NCI-H2227 (cell line): ENCODE results near the gene MXRA7.
"Not testable (repeated sequence)": the region's sequence is repeated elsewhere in the genome, so short reads cannot be mapped to it uniquely, and the experiment has no call there.

Source experiments
- DNase-seq: peaks from one replicate; lab custom pipeline; 2025; ENCODE audit not compliant: unreplicated experiment; lab: John Stamatoyannopoulos, UW

MXRA7 gene

DNA sequence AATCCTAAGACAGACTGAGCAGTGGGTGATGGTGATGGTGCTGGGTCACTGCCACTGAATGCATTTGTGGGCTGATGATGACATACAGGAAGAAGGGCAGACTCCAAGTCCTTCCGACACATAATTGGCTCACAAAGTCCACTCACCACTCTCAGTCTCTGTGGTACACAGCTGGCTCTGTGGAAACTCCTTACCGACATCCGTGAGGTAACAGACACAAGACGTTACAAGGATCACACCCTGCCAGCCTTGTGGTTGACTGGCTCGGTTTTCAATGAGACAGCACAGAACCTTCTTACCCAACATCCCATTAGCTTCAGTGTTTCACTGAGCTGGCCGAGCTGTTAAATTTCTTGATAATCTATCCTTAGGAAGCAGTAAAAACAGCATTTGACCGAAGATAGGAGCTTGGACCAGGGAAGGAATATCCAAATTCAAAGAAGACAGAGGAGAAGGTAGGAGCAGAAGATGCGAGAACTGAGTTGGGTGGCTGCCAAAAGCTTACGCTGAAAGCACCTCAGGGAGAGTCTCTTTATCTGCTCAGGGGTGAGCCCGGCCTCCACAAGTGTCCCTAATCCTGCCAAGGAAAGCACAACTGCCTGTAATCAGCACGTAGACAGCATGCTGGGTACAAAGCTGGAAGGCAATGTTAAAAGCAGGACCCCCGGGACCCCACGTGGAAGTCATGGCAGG is 5.5 kb upstream of the MXRA7 start:
- DNase-seq, result no peak

DNA sequence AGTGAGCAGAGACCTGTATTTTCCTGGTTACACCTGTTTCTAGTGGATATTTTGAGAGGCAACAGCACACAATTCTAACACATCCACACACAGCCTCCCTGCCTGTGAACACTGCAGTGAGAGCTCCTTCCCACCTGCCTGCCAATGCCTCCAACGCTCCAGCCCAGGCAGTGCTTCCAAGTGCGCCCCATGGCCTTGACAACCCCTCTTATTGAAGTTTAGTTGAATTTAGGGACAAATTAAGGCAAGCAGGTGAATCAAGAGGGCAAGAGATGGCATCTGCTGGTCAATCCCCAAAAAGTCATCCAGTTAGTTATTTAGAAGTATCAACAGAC is 4.7 kb upstream of the MXRA7 start:
- no peak for DNase-seq

DNA sequence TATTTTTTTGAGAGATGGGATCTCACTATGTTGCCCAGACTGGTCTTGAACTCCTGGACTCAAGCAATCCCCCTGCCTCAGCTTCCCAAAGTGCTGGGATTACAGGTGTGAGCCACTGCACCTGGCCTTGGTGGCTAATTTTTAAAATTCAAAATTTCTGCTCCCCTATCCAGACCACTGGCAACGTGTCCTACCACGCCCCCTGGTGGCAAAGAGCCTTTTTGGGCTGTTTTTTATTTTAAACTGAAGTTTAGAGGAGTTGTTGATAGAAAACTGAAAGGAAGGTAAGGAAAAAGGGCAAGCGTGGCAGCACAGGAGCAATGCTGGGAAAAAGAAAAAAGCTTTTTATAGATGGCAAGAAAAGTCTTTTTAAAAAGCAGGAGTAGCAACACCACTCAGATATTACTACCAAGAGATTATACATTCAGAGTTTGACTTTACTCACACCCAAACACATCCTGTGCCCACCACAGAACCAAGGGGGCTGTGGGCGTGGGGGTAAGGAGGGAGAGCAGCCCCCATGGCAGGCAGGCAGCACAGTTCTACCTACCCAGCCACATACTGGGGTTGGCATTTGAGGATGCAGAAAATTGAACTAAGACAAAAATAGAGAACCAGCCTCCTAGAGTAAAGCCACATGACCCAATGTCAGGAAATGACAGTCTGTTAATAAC is 4.2 kb upstream of the MXRA7 start:
- peak; percentile 70 for DNase-seq

DNA sequence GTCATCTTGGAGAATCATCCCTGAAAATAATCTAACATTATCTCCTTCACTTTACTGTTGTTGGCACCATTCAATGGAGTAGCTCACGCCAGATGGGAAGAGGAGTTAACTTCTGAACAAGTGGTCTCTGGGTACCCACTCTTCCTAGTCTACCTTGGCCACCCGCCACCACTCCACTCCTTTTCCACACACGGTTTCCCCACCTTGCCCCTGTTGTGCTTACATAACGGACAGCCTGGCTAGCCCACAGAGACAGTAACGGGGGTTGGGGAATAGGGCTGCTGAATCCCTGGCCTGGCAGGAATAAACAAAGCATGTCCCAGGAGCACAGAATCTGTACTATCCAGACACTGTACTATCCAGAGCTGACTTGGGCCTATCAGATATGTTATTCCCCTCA is 3.6 kb upstream of the MXRA7 start:
- DNase-seq, result no peak

DNA sequence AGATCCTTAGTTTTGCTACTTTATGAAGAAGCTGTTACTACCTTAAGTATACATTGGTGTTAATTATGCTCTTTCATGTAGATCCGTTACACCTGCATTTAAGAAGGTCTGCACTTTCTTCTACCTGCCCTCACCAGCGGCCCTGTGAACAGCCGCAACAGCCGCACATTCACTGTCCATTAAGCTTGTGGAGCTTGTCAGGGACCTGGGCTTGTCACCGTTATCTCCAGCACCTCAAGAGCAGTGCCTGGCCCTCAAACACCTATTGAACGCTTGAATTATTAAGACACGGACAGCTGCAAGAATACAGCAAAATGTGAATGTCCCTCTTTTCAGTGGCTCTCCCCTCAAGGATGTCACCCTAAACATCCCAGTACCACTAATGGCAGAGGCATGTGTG is 3.0 kb upstream of the MXRA7 start:
- no peak for DNase-seq

DNA sequence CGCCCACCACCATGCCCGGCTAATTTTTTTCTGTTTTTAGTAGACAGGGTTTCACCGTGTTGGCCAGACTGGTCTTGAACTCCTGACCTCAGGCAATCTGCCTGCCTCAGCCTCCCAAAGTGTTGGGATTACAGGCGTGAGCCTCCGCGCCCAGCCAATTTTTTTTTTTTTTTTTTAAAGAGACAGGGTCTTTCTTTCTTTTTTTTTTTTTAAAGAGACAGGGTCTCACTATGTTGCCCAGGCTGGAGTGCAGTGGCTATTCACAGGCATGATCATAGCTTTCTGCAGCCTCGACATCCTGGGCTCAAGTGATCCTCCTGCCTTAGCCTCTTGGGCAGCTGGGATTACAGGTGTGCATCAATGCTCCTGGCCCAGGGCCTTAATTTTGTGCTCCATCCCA is 1.6 kb upstream of the MXRA7 start:
- DNase-seq, result not testable (repeated sequence)

DNA sequence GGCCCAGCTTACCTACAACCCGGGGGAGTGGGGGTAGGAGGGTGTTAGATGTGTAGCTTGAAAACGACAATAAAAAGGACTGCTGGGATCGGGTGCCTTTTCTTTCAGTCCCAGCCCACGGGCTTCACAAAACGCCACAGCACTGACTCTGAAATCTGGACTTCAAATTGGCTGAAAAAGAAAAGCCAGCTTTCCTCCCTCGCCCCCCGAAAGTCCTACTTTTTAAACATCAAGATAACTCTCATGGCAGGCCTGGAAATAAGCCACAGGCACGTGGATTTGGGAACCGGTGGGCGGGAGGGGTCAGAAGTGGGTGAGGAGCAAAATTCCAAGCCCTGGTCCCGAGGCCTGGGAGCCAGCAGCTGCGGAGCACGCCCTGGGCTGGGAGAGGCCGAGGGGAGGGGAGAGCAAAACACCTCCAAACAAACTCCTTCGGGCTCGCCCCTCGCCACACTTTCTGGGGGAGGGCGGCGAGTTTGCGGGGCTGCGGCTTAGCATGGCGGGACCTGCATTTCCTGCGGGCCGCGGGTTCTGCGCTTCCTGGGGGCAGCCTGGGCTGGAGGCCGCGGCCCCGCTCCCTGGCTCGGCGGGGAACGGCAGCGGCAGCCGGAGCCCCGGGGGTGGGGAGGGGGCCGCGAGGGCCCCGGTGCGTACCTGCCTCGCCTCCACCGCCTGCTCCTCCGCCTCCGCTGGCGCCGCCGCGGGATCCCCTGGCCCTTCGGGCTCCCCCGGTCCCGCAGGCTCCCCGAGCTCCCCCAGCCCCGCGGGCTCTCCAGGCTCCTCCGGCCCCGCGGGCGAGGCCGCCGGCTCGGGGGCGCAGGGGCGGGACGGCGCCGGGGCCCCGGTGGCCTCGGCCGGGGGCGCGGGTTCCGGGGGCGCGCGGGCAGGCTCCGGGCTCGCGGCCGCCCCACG is 558 bp downstream of the MXRA7 start:
- DNase-seq, result not testable (repeated sequence)

DNA sequence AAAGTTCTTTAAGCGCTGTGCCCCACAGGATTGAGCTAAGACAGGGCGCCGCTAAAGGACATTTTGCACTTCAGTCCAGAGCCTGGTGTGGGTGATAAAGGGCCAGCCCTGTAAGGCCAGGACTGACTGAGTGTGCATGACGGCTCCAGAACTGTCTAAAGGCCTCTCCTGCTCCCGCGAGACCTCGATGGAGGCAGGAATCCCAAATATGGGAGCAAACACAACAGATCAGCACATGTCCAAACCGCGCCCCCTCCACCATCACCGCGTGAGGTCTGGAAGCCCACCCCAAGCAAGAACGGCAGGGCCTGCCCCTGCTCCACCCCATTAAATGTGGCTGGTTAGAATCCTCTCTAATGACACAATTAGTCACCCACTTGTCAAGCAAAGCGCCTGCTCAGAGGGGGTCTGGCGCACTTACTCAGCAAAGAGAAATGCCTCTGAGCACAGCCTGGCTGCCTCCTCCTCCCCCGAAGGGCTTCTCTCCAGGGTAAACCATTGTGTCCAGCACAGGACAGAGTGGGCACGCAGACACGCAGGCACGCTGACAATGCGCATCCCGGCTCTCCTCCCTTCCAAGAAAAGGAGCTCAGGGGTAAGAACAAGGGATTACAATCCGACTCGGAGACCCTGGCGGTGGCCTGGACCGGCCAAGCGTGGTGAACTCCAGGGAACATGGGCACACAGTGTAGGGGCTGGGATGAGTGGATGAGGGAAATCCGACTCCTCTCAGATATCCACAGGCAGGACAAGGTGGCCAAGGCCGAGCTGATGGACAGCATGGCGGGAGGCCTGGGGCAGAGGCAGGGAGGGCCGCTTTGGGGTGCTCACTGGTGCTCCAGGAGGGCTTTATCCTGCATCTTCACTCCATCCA is 1.5 kb downstream of the MXRA7 start:
- peak; percentile 75 for DNase-seq

DNA sequence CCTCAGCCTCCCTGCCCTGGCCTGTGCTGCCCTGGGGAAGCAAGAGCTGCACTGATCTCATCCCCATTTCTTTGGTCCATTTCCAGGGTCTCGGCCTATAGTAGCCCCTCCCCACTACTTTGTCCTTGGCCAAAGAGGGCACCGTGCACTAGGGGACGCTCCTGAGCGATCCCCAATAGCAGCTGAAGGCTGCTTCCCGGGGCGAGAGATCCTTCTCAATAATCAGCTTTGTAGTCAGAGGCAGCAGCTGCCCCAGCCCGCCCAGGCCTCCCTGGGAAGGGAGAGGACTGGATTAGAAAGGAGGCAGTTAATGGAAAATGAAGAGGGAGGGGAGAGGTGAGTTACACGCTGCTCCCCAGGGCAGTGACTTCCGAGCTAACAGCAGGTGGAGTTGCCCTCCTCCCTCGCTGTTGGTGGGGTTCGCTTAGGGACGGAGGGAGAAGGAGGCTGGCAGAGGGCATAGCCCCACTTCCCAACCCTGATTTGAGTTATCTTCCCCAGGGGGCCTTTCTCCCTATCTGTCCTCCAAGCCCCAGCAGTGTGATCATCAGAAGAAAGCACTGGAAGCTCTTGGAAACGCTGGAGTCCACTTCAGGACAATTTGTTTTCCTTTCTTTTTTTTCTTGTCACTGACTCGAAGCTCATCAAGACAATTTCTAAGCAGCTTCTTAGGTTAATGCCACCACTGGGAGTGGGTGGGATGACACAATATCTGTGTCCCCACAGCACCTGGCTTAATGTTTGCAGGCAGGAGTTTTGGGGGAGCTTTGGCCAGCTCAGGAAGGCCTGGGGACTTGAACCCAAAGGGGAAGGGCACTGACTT is 2.6 kb downstream of the MXRA7 start:
- DNase-seq, result peak; percentile 79

DNA sequence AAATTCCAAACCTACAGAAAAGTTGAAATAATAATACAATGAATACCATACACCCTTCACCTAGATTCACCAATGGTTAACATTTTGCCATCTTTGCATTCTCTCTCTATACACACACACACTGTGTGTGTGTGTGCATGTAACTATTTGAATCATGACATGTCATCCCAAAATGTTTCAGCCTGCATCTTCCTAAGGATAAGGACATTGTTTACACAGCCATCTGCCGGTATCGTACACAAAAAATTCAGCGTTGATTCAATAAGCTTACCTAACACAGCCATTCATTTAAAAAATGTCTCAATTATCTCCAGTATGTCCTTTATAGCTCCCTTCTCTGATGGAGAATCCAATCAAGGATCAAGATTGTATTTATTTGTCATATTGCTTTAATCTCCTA is 3.9 kb downstream of the MXRA7 start:
- no peak for DNase-seq

DNA sequence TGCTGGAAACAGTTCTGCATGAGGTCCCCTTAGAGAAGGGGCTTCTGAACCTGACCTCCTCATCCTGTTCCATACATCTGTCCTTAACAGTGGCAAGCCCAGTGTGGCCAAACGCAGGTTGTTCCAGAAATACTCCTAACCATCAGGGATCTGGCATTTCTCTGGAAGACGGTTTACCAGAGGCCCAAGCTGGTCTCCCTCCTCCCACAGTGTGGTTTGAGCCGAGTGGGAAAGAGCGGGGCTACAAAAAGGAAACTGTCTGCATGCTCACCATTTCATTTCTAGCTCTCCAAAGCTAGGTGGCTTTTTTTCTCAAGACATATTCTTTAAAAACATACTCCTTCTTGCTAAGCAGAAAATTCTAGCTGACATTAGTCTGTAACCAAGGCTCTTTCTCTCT is 6.0 kb downstream of the MXRA7 start:
- no peak for DNase-seq

DNA sequence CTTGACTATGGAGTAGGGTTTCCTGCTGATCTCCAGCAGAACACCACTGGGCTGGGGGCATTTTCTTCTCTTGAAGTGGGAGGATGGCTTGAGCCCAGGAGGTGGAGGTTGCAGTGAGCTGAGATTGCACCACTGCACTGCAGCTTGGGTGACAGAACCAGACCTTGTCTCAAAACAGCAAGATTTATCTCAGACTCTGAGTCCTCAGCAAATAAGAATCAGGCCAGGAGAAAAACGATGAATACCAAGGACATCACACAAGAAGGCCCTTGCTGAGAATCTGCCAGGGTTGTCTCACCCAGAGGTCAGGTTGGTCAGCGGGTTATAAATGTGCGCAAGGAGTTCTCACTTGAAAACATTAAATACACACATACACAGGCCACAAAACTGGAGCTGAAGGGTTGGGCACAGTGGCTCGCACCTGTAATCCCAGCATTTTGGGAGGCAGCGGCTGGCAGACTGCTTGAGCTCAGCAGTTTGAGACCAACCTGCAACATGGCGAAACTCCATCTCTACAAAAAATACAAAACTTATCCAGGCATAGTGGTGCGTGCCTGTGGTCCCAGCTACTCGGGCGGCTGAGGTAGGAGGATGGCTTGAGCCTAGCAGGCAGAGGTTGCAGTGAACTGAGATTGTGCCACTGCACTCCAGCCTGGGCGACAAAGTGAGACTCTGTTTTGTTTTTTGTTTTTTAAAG is 7.7 kb downstream of the MXRA7 start:
- no peak for DNase-seq

DNA sequence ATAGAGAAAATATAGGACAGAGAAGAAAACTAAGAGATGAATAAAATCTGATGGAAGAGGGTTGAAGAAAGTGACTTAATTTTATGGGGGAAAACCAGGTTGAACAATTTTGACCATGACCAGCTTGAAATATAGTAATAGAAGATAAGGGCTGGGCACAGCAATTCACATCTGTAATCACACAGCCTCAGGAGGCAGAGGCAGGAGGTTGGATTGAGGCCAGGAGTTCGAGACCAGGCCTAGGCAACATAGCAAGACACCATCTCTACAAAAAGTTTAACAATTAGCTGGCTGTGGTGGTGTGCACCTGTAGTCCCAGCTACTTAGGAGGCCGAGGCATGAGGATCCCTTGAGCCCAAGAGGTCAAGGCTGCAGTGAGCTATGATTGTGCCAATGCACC is 8.7 kb downstream of the MXRA7 start:
- no peak for DNase-seq

DNA sequence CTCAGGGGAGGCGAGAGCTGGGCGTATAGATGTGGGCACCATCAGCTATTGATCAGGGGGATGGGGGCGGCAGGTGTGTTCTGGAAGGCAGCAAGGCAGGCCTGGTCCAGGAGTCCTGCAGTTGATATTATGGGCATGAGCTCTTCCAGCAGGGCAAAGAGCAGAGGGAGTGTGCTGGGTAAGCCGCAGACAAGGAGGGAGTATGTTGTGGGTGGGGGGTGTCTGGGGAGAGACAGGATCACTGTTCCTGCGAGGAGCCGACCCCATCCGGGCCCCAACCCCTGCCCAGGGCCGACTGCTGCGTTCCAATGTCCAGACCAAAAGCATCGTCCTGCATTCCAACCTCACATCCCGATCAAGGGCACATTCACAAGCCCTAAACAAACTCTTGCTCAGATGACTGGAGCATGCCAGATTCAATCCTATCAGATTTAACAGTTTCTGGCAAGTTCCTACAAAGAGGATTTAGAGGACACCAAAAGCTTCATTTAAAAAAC is 9.2 kb downstream of the MXRA7 start:
- no peak for DNase-seq

DNA sequence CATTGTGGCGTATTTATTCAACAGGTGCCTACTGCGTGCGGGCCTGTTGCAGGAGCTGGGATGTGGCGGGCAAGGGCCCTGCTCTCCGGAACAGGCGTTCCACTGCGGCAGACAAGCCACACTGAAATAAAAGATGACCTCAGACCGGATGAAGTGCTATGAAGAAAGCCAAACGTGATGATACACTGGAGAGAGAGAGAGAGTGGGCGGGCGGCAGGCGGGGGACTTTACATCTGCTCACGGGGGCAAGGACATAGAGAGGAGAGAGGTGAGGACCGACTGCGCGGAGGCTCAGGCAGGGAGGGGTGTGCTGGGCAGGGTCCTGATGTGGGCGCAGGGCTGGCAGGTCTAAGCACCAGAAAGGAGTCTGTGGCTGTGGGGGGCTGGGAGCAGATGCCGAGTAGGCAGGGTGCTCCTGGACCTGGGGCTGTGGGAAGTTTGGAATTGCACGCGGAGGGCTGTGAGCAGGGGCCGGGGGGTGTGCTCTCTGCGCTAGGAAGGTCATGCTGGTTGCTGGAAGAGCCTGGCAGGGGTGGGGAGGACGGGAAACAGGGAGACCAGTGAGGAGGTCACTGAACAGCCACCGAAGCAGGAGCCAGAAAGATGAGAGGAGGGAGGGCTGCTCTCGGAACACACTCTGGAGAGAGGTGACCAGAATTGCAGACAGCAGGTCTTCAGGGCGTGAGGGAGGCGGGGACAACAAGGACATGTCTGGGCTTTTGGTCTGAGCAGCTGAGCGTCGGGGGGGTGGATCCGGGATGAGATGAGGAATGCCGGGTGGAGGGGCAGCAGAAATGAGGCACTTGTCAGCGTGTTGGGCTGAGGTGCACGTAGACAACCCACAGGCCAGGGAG is 9.9 kb downstream of the MXRA7 start:
- DNase-seq, result peak; percentile 78

DNA sequence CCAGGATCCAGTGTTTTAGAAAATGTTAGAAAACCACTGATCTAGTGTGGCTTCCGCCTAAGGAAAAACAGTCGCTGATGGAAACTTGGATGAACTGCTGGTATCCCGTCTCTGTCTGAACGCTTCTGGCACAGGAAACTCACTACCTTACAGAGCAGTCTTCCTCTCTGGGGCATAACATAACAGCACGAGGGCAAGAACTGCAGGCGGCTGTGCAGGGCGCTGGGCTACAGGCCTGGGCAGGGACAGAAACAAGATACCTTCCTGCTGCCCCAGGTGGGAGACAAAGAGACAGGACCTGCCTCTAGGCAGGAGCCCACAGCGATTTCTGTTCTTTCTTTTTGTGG is 10.5 kb downstream of the MXRA7 start:
- no peak for DNase-seq

DNA sequence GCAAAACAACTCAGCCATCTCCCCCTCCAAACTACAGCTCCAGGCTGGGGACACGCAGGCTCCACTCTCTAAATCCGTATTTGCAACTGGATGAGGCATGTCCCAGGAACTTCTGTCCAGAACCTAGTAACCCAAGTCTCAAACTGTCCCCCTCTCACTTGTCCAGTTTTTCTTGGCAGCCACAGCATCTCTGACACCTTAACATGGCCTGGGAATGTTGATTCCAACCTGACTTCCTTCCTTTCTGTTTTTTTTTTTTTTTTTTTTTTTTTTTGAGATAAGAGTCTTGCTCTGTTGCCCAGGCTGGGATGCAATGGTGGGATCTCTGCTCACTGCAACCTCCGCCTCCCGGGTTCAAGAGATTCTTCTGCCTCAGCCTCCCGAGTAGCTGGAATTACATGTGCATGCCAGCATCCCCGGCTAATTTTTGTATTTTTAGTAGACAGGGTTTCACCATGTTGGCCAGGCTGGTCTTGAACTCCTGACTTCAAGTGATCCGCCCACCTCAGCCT is 12.2 kb downstream of the MXRA7 start:
- not testable (repeated sequence) for DNase-seq

DNA sequence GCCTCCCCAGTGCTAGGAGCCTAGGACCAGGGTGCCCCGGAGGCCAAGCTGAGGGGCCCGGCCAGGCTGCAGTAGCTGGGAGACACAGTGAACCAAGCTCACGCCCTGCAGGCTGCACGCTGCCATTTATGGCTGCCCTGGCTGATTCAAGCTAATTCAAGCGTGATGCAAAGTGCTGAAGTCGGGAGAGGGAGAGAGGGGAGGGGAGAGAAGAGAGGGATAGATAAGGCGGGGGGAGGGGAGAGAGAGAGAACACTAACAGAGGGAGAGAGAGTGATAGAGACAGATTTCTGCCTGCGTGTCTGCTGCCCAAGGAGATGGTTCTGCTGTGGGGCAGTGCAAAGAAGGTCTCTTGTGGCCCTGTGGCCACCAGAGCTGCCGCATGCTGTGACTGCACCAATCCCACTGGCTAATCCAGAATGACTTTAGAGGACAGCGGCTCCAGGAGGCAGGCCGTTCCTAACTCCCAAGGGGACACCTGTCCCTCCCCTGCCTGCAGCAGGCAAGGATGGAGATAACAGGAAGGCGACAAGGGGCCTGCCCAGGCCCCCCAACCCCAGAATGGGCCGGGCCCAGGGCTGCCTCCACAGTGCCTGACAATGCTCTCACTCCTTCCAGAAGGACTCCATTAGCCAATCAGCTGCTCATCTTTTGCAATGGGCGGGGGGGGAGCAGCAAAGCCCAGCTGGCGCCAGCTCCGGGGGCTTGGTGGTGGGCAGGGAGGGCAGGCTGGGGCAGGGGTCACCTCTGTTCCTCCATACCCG is 12.9 kb downstream of the MXRA7 start:
- peak; percentile 81 for DNase-seq
